Activated CD8-positive, alpha-beta memory T cell treated with anti-CD3 and anti-CD28 coated beads, Interleukin-2, amount 50 U/mL, for 48 hours (primary cell): ENCODE results near the gene ITM2C.

Source experiments
- DNase-seq: peaks from one replicate; pipeline ENCODE4 v3.0.0-alpha.2; 2020

ITM2C gene

DNA sequence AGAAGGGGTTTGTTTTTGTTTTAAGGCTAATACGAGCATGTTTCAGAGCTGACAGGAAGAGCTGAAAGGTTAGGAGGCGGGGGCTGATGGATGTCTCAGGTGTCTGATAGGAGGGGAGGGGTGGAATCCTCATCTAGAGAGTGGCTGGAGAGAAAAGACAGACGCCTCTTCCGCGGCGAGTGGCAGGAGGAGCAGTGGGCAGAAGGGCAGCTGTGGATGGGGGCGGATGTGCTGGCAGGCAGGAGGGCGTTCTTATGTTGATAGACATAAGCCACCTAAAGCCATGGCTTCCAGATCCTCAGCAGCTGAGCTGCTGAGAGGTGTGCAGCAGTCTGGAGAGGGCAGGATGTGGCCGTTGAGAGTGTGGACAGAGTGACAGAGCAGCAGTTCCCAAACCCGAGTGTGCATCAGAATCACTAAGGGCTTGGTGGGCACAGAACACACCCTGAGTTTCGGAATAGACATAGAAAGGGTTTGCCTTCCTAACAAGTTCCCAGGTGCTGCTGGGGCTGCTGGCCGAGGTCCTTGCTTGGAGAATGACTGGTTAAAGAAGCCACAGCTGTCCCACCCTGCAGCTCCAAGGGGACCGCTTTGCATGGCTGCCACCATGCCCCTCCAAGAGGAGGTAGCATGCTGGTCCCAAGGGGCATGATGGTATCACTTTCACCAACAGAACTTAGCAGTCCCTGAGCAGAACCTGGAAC, 3.0 kb upstream of the ITM2C start:
- DNase-seq: peak; percentile 52

DNA sequence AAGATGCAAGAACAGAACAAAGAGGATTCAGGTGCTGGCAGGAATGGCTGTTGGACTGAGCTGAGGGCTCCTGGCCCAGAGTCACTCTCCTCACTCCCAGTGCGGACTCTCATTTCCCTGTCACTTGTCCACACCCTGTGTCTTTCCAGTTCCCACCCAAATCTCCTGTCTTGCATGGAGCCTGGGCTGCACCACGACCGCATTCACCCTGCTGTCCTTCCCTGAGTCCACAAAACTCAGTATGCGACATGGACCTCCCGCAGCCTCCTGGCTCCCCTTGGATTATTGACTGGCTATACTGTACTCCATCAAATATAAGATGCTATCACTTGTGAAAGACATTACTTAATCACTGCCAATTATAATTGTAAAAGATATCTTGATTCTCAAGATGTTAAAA, 2.5 kb upstream of the ITM2C start:
- peak; percentile 45 for DNase-seq

DNA sequence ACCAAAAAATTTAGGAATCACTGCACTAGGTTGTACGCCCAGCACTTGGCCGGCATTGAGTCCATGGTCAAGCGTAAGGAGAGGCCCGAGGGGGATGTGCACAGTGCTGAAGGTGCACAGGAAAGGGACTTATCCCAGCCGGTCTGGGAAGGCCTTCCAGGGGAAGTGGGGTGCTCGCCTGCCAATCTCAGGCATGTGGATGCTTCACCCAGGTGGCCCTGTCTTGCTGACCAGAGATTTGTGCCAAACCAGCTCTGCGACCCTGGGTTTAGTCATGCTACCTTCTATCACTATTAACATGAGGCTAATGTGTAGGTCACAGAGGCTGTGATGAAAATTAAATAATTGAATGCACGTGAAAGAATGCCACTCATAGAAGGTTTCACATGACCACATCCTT, 1.7 kb upstream of the ITM2C start:
- DNase-seq: peak; percentile 43

DNA sequence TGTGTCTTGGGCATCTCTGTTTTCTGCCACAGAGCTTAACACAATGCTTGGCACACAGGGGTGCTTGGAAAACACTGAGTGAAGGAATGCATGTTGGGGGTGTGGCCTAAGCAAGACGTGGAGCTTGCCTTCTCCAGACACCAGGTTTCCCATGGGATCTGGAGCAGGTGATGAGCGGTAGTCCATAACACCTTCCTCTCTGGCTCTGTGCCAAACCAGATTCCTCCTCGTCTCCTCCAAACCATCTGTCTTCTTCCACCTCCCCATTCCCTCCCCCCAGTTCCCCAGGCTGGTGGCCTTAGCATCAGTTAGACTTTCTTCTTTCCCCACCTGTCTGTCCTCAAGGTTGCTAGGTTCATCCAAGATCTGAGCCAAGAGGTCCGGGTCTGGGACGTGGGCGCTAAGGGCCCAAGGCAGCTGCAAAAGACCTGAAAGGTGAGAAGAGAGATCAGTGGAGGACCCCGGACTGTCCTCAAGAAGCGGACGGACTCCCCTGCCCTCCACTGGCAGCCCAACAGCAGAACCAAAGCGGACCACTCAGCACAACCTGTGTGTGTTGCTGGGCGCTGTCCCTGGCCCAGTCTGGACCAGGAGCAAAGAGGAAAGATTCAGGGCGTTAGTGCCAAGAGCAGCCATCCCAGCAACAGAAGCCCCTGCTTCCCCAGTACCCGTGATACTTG, 1.2 kb upstream of the ITM2C start:
- peak; percentile 46 for DNase-seq

DNA sequence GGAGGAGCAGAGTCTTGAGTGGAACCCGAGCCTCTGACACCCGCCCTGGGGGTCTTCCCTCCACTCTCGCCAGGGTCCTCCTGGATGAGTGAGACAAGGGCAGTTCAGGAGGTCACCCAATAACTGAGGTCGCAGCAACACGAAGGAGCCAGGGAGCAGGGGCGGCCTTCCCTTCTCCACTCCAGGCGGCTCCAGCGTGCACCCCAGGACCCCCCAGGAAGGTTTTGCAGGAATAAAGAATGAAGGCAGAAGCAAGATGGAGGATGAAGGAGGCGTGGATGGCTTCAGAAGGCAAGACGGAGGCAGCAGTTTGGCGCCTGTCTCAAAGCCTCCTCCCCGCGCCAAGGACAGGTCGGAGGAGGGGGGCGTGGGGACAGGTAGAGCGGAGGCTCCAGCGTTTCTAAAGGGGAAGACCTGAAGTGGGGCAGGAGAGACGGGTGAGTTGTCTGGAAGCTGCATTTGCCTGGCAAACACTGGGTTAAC, 579 bp upstream of the ITM2C start:
- no peak for DNase-seq

DNA sequence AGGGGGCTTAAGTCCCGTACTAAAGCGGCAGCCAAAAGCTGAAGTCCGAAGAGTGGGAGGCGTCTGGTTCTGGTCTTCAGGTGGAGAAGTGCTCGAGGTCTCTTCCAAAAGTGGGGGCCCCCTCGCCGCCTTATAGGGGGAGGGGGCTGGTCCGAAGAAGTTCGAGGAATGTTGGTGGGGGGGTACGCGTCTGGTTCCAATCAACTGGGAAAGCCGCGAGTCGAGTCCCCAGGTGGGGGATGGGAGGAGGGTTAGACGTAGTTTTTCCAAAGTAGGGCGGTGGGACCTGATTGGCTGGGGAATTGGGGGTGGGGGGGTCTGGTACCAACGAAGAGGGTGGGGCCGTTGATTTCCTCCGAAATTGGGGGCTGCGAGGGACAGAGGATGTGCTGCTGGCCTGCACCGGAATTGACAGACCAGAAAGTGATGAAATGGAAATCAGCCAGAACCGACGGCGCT, 594 bp downstream of the ITM2C start:
- DNase-seq: peak; percentile 54

DNA sequence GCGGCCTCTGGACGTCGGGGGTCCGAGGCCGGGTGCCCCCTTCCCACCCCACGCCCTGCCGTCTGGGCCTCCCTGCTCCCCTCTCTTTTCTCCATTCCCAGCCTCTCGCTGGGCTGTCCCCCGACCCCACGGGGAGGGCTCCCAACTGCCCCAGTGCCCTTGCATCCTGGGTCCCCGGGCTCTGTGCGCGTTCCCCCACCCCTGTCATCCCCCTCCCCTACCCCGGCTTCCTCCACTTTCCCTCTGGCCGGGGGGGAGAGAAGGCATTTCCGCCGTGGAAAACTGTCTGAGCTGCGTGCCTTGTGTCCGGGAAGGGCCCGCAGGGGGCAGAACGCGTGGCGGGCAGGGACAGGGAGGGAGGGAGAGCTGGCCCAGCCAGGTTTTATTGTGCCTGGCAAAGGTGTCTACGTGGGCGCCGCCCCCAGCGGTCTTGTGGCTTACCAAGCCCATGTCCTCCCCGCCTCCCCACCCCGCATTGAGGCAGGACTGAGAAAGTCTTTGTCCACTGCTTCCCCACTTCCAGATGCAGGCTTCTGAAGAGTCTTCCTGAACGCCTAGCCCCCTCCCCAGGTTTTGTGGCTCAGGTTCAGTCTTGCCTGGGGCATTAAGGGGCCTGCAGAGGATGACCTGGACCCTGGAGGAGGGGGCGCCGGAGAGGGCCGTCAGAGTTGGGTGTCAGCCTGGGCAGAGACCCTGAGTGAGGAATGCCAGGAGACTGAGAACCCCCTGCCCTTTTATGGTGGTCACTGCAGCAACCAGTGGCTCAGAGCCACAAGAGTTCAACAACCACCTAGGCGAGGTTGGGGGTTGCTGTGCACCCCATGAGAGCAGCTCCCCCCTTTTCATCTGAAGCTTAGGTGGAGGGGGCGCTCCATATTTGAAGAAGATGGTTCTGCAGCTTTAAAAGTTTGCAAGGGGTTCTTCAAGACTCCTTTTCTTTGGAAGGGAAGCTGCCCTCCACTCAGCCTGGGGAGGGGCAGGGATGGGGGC, 1.3 kb downstream of the ITM2C start:
- DNase-seq: peak; percentile 66

DNA sequence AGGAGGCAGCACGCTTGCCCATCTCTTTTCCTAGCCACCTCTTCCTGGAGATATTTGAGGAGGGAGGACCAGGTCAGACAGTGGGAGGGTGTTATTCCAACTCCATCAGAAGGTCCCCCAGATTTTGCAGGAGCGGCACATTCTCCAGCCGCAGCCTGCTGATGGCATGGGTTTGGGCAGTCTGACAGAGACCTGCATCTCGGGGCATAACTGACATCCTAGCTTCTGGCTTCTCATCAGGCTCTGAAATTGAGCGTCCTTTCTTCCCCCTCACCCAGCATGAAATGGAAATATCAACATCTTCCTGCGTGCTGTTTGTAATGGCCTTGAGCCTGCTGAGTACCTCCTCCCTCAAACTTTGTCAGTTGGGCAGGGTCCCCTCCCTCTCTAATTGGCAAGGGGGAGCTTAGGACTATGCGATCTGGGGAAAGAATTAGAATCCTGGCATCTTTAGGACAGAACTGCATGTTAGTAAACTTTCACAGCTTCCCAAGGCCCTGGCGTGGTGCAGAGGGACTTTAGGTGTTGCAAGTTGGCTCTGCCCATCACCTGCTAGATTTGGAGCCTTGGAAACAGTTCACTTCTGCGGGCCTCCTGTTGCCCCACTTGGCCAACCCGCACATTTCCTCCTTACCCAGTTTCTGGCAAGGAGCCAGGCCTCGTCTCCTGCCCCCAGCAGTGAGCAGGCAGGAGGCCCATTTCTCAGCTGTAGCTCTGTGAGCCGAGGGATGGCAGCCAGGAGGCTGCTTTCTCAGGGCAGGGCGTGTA, 2.2 kb downstream of the ITM2C start:
- DNase-seq: peak; percentile 78

DNA sequence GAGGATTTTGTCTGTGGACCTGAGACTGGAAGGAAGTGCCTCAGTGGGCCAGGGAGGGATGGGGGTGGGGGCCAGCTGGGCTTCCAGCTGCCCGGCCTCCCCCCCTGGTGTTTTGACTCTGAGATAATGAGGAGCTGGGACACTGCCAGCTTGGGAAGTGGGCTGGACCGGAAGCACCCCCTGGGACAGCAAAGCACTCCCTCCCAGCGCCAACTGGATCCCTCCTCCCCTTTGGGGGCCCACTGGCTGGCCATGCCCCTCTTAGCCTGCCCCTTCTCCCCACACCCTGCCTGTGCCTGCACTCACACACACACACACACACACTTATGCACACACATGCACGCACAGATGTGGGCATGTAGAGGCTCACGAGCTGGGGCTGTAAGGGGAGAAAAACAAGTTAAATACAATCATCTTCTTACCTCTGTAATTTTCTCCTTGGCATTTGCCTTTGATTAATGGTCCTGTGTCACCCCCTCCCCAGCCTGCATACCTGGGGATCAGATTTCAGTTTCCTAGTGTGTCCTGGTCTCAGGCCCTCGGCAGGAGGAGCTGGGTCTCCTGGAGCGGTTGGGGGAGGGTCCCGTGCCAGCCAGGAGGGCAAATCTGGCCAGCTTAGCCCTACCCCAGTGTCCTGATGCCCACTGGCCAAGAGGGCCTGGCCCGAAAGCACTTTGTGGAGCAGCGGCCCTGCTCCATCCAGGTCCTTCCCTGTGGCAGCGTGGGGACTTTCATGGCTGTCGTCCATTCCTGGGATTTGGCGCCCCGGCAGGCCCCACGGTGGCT, 3.6 kb downstream of the ITM2C start:
- DNase-seq: peak; percentile 51

DNA sequence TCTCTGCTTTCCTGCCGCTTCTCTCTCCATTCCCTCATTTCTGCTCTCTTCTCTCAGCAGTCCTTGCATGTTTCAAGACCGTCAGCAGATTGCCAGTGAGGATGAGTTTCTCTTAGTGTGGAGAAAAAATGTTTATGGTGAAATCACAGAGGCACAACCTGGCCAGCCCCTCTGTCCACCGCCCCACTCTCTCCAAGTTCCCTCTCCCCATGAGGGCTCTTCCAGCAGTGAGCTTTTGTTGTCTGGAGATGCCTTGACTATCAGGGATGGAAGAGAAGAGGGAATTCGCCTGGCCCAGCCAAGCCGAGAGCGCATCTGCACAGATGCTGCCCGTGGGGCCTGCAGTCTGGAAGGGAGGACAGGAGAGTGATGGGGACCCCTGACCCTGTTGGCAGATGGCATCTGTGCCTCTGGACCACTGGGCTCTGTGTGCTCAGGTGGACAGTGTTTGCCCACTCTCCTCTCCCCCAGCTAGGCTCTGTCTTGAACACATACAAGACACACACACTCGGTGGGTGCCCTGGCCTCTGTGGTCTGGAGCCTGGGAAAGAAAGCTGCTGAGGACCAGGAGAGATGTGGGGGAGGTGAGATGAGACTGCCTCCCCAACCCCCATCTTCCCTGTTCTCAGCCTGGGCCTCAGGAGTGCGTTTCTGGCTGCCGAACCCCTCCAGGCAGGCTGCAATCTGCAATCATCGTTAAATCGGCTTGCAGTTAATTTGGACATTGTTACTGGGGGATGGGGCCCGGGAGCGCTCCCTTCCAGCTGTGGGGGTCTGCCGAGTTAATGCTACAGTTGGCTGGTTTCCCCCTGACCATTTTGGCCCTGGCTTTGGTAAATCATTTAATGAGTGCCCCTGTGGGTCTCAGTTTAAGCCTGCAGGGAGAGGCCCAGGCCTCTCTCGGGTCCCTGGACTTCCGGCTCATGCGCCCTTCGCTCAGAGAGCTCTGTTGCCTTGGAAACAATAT, 4.5 kb downstream of the ITM2C start:
- DNase-seq: no peak

DNA sequence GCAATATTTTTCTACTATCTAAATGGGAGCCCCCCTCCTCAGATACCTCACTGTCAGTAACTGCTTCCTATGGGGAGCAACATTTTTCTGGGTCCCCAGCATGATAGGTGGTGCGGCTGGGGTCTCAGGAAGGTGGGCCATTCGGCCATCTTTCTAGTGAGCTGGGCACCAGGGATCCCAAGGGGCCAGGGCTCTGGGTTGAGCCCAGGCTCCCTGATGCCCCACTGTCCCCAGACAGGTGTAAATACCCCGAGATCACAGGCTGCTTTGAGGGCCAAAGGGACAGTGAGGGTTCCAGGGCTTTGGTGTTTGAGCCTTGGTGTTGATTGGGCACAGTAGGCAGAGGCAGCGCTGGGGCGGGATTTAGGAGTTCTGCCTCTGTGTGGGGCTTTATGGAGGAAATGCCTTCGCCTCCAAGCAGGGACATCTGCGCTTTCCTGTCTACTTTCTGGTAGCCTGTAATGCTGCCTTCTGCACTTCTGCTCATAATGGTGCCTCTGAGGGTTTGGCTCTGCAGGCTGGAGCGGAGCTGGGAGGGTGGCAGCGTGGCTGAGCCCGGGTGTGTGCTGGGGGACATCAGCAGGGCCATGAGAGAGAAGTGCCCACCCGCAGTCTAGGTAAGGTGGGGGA, 5.3 kb downstream of the ITM2C start:
- no peak for DNase-seq

DNA sequence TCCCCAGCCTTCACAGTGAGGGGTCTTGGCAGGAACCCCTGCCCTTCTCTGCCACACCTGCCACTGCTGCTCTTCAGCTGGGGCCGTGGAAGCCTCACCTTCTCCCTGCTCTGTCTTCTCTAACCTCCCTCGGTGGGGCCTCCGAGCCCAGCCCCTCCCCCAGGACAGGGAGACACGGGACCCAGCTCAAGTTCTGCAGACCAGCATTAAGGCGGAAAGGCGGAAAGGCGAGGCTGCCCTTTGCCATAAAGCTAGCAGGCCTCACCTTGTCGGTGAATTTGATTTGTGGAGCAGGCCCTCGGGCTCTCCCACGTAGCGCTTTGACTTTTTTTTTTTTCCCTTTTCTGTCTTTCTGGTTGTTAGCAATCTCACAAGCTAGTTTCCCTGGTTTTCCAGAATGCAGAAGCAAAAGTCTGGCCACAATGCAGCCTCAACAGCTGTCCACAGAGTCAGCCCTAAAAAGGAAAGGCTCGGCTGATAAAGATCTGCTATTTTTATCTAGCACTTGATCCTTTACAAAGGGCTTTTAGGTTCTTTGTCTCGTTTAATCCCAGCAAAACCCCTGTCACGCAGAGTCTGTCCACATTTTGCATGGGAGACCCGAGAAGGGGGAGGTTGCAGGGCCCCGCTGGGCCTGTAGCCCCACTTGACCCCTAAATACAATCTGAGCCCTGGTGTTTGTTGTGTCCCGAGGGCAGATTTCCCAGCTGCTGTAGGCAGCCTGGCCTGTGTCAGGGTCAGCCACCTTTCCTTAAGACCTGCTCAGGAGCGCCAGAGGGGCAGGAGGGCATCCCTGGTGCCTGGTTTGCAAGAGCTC, 6.0 kb downstream of the ITM2C start:
- DNase-seq: no peak

DNA sequence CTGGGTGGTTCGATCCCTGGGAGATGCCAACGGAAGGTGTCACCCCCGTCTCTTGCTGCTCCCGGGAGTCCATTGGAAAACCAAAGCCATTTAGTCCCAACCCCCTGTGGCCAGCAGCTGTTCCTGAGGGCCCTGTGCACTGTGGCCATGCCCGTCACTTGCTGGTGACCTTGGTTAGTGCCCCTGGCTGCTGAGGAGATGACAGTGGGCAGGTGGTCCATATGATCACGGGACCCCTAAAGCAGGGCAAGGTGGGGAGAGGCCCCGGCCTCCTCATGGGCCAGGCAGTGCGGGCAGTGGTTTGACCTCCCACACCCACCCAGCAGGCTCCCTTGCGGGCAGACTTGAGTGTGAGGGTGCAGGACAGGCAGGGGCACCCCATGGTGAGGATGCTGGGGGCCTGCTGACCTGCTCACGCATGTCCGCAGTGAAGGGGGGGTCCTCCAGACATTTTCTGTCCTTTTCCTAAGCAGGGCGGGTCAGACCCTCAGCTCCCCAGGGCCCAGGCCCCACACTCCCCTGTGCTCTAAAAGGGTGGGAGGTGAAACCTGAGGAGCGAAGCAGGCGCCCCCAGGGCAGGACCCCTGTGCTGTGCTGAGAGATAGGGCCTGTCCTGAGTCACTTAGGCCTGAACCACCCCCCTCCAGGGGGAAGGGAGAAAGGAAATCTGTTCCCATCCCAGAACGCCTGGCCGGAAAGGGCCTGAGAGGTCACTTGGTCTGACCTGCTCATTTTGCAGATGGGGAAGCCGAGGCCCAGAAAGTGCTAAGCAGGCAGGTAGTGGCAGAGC, 6.8 kb downstream of the ITM2C start:
- DNase-seq: no peak

DNA sequence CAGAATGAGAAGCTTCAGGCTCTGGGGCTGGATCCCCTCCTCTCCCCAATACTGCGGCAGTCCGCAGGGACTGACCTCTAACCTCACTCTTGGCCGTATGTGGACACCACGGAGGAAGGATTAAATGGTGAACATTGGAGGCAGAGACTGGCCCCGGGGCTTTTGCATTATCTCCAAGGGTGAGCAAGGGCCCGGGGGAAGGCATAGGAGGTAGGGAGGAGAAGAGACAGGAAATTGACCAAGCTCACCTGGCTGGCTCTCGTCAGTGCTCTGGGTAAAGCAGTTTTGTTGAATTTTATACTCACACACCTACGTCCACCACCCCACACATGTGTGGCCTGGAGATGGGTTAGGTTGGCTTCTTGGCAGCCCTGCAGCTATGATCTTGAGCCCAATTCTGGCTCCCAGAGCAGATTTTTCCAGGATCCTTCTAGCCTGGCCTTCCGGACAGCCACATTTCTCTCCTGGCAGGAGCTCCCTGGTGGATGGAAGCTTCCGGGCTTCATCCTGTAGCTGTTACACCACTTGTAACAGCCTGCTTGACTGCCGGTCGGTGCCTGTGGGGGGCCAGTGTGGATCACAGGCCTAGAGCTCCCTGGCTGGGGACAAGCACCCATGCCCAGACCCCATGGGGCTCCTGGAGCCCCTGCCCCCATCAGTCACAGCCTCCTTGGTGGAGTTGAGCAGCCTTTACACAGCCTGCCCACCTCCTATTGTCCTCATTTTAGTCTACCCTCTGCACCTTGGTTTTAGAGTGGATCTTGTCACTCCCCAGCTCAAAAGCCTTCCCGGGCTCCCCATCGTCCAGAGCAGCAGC, 7.6 kb downstream of the ITM2C start:
- peak; percentile 52 for DNase-seq

DNA sequence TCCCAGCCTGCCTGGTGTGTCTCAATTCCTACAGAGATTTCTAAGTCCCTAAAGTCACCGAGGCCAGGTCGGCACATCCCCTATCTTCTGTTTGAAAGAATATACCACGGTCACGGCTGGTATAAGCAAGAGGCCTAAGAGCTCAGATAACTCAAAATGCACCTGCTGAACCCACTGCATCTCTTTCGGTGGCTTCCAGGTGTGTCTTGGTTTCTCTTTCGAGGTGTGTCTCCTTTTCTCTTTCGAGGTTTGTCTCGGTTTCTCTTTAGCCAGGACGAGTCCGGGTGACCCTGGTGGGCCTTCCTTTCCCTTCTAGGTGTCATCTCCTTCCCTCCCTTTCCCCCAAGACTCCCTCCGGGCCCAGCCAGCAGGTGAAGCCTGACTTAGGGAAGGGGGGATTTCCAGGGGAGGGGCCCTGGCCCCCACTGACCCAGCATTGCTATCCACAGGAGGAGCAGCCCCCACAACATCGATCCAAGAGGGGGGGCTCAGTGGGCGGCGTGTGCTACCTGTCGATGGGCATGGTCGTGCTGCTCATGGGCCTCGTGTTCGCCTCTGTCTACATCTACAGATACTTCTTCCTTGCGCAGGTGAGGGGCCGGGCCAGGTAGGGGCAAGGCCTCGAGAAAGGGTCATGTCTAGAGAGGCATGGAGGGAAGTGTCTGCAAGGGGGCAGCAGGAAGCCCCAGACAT, 8.4 kb downstream of the ITM2C start:
- peak; percentile 54 for DNase-seq

DNA sequence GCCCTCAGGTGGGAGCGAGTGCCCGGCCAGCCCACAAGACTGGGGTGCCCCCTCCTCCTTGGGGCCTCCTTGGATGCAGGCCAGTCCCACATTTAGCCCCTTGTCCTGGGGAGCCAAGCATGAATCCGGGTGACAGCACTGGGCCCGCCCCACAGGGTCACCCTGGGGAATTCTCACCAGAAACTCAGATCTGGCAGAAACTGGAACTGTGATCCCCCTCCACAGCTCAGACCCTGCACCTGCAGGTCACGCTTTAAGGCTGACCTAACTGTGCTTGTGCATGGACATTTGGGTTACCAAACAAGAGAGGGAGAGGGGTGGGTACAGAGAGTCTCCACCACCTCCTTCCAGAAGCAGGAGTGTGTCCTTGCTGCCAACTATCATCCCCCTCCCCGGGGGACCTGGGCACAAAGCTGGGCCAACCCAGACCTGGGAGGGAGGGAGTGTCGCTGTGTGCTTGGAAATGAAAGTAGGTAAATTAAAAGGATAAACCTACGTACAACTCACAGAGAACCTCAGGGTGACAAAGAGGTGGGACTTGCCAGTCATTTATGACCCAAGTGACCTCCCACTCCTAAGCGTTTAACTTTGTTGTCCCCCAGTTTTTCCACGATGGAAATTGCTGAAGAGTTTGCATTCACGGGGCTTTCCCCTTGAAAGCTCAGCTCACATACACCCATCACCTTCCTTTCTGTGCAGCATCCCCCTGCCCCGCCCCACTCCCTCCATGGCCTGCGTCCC, 9.1 kb downstream of the ITM2C start:
- peak; percentile 54 for DNase-seq
